ENCODE measurements around the gene RNF113B.
A peak's percentile ranks its signal among the peaks of the same experiment; 100 is the strongest.

Gene RNF113B

DNA sequence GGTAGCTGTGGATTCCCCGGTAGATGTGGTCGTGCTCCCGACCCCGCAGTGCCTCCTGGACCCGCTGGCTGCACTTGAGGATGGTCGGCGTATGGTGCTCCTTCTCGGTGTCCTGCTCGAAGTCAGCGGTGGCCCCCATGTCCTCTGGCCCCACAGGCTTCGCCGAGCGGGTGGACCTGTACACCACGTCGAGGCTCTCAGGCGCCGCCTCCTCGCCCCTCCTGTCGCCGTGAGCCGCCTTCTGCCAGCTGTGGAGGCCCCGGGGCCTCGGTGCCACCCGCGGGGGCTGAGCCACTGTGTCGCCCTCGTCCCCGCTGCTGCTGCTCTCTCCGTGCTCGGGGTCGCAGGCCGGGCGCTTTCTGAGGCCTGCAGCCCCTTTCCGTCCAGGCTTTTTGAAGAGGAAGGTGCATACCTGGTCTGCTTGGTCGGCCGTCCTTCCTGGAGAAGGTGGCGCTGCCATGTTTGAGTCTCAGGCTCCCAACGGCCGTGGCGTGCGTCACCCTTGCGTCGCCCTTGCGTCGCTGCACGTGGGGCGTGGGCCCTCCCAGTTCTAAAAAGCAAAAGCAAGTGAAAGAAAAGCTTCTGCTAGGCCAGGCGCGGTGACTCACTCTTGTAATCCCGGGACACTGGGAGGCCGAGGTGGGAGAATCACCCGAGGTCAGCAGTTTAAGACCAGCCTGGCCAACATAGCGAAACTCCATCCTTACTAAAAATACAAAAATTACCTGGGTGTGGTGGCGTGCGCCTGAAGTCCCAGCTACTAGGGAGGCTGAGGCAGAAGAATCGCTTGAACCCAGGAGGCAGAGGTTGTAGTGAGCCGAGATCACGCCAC, at the start of gene RNF113B:
RNF113B (minus strand) TSS at position 493 of the 832 bp plus-strand sequence; CDS start at position 460, 33 bp downstream.
- DNase-seq = no peak

DNA sequence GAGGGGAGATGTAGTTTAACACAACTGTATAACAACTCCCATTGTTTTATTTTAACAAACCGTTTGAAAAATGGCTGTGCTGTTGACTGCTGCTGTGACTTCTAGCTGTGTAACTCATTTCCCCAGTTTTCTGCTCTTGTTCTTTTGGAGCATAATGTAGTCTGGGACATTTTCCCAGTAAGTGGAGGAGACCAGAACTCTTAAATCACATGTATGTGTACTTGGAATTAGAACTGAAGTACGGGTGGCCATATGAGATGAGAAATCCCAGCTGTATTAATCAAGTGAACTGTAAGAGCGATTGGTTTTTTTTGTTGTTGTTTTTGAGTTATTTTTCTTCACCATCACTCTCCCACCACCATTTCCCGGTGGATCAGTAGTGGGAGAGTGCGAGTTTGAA, 49.4 kb upstream of the RNF113B start:
- no peak for DNase-seq

DNA sequence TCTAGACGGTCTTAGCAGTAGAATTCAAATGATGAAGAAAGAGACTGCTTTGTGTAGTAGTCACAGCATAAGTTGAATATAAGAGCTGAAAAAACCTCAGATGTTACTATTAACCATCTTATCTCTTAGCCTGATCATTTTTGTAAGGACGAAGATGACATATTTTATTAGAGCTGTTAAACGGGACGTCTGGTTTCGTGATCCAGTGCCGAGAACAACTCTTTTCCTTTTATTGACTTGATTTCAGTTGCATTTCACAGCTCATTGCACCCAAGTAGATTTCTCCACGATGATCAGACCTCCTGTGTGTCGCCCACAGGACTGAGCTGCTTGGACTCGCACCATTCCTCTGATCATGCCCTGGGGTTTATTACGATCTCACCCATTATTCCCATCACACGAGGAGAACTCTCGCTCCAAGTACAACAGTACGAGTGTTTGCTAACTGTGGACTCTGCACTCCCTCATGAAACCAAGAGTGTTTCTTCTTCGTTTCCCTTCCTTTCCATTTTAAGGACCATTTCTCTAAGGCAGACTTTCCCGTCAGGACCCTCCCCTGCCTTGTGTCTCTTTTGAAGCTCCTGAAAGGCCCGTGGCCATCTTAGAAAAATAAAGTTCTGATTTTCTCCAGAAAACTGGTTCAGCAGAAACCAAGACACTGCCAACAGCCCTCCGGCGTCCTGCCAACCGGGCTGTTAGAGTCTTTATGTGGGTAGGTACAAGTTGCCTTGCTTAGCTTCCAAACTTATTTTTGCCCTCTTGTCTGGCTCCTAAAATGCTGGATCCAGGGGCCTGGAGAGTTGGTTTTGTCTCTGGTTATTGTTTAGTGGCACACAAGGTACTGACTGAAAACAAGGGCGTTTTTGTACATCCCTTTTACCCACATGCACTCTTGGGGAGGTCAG, 48.2 kb upstream of the RNF113B start:
- DNase-seq = no peak

DNA sequence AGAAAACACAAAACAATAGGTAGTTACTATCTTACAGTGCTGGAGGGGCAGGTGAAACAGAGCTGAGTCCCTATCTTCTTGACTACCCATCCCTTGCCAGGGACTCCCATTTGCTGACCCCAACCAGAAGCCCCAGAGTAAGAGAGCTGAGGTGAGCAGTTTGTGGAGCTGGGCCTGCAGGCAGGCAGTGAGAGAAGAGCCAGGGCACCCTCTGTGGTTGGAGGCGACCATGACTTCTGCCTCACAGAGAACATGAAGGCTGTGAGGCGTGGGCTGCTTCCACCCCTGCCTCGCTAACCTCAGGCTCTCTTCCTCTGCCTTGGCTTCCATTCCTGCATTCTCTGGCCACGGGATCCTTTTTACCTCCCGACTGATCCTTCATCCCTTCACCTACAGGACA, 47.5 kb upstream of the RNF113B start:
- no peak for DNase-seq

DNA sequence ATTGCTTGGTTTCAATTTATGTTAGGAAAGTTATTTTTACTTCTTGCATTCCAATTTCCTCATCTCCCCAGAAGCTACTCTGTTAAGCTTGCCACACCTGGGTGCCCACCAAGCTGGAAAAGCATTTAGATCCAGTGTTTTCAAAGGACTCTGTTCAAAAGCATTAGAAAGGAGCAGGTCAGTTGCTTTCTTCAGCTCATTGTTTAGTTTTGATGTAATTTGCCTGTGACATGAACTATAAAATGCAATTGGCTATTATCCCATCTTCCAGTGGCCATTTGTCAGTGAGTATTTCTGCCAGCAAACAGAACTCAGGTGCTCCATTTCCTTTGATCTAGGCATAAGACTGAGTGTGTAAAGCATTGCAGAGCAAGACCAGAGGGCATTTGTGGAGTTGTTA, 46.7 kb upstream of the RNF113B start:
- no peak for DNase-seq

DNA sequence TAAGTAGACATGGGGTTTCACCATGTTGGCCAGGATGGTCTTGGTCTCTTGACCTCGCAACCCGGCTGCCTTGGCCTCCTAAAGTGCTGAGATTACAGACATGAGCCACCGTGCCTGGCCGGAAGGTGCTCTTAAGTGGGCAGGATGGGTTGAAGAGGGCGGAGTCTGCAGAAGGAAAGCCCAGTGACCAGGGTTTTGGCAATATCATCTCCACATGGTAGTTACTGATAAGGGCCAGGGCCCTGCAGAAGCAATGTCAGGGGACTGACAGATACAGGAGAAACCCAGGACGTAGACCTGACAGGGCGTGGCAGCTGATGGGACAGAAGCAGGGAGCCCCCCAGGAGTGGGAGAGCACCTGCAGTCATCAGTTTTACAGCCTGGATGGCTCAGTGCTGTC, 45.7 kb upstream of the RNF113B start:
- no peak for DNase-seq

DNA sequence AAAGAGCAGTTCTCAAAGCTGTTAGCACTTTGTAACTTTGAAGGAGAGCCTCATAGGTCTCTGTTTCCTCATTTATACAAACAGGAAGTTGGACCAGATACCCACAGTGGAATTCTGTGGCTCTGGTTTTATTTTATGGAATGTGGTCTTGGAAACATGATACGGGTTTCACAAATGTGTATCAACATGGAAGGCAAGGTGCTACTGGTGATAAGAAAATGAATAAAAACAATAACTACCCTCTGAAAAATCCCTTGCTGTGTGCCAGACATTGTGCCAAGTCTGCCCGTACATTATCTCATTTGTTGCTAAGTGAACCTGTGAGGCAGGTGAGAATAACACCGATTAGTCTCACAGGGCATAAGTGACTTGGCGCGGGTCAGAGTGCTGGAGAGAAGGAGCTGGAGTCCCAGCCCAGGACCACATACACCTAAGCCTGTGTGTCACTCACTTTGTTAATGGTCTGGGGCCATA, 45.0 kb upstream of the RNF113B start:
- no peak for DNase-seq

DNA sequence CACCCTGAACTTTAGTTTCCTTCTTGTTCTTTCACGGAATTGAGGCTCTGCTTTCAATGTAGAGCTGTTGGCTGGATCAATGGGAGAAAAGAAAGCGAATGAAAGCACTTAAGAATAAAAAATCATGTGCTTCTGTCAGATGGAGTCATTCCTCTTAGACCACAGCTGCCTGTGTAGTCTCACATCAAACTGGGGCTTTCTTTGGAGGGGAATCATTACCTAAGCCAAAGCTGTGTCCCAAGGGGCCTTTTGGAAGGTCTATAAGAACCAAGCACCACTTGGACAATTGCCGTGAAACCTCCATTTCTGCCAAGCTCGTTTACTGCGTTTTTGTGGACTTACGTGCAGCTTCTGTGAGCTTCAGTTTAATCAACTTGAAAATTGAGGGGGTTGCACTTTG, 44.2 kb upstream of the RNF113B start:
- DNase-seq = peak; percentile 61

DNA sequence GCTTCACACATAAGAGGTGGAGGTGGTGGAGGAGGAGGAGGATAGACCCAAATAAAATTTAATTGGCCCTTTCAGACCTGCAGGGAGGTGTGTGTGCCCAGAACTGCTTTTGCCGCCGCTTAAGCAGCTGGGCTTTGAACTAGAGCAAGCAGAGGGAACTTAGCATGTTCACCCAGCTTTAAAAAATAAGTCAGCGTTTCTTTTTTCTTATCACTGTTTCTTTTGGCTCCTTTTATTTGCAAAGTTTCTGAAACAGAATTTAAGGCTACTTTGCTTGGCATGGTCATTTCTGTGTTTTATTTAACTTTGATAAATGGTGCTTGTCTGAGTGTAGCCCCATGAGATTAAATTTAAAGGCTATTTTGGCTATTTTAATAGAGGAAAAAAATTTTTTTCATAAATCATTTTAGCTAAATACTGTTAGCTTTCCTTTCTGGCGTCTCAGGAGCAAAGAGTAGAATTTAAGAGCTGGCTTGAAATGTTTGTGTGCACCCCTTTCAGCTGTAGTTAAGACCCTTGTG, 43.3 kb upstream of the RNF113B start:
- no peak for DNase-seq

DNA sequence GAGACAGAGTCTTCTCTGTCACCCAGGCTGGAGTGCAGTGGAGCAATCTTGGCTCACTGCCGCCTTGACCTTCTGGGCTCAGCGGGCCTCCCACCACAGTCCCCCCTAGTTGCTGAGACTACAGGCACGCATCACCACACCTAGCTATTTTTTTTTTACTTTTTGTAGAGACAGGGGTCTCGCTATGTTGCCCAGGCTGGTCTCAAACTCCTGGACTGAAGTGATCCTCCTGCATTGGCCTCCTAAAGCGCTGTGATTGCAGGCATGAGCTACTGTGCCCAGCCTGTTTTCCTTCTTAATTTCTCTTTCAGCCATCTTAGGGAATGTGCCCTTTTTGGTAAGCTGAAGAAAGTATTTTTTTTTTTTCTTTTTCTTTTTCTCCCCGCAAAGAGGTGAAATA, 42.6 kb upstream of the RNF113B start:
- no peak for DNase-seq

DNA sequence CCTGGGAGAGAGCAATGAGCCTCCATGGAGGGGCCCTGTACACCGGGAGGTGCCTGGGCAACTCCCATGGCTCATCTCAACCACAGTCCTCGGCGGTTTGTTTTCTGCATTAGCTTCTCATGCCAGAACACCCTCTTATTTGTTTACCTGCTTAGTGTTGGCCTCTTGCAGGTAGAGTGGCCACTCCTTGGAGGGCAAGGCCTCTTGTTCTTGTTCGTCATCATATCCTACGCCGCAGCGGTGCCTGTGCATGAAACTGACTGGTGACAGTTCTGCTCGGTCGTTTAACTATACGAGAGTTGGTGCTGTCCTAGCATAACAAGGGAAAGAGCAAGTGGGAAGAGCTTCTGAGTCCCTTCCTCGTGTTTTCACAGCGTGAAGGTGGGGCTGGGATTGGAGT, 40.5 kb upstream of the RNF113B start:
- DNase-seq = no peak

DNA sequence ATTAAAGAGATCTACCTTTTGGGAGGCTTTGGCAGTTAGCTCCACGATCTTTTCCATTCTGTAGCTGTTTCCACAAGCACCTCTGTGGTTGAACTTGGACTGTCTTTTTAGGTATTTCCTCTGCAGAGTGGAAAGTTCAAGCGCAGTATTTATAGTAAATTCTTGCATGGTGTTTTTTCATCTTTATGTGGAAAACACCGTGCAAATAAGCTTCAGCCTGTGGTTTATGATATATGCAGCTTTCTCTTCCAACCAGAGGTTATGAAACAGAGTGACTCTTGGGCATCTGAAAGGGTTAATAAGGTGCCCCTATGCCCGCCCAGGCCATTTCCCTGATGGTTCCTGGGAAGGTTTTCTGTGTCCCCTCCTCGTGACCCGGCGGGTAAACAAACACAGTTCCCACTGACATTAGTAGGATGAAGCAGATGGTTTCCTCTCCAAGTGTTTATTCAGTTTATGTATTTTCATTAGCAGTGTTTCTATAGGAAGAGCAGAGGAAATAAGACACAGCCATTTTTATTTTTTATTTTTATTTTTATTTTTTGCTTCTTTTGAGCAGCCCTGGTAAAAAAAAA, 39.7 kb upstream of the RNF113B start:
- no peak for DNase-seq

DNA sequence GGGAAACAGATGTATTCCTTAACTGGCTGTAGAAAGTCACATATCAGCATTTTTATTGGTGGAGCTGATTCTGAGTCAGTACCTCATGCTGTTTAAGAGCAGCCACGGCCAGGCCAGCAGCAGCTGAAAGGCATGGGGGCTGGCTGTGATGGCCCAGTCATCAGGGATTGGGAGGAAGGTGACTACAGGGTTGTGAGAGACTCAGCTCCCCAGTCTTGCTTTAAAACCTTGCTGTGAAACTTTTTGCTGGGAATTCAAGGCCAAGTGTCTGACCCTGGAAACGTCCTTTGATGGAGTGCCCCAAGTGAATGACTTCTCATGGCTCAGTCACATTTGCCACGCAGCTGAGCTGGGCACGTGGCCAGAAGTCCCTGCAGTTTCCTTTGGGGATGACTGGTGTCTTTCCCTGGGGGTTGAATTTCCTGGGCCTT, 39.1 kb upstream of the RNF113B start:
- peak; percentile 59 for DNase-seq

DNA sequence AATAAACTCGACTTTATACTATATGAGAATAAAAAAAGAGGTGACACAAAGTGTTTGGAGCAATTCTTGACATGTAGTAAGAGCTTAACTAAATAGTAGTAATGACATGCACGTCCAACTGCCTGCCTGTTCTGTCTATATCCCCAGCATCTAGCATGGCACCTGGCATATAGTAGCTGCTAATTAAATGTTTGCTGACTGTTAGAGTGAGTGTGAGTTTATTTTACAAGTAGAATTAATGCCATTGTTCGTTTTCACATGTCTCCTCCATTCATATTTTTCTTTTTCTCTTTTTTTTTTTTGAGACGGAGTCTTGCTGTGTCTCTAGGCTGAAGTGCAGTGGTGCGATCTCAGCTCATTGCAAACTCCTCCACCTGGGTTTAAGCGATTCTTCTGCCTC, 38.4 kb upstream of the RNF113B start:
- DNase-seq = no peak

DNA sequence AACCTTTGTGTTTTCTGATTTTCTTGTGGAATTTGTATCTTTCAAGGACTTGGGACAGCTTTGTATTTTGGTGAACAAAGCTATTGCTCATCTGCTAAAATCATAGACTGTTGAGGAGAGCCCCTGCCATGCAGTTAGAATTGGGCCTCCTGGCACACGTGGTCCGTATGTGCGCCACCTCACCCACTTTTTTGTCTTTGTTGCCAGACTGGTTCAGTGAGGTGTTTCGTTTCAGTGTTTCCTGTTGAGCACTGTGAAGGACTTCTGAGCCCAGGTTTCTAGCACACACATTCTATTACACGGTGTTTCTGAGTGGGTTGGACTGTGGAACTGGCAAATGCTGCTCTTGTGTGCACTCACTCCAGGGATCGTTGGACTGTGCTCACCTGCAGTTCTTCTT, 37.6 kb upstream of the RNF113B start:
- DNase-seq = no peak

DNA sequence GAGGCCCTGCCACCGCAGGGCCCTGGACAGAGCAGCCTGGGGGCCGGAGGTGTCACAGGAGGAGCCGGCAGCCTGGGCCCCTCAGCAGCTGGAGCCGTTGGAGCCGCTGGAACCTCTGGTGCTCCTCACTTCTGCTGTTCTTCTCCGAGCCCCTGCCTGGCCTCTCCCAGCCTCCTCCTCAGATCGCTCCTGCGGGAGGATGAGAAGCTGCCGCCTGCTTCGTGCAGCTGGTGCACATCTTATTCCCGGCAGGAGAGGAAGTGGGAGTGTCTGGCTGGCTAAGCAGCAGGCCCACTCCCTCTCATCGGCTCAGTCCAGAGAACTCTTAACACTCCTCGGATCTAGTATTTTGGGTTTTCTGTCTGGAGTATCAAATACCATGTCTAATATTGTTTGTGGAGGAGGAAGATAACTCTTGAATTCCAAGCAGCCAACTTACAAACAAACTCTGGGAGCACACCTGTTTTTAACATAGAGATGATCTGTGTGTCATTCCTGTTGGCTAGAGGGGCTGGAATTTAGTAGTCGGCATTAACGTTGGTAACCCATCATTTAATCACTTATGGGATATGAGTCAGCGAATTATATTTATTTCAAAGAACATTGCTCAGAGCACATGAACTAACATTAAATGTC, 37.1 kb upstream of the RNF113B start:
- peak; percentile 61 for DNase-seq

DNA sequence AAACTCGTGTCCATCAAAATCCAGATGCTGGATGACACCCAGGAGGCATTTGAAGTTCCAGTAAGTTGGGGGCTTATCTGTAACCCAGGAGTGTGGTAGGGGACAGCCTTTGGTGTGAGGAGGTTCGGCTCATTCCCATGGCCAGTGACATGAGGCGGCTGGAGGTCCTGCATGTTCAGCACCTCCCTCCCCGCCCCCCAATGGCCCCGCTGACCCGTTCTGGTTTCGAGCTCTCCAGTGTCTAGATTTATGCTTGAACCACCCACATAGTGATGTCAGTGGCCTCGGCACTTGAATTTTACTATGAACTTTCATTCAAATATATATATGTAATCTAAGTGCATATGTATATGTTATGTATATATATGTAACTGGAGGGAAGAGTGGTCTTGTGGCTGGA, 36.3 kb upstream of the RNF113B start:
- DNase-seq = no peak

DNA sequence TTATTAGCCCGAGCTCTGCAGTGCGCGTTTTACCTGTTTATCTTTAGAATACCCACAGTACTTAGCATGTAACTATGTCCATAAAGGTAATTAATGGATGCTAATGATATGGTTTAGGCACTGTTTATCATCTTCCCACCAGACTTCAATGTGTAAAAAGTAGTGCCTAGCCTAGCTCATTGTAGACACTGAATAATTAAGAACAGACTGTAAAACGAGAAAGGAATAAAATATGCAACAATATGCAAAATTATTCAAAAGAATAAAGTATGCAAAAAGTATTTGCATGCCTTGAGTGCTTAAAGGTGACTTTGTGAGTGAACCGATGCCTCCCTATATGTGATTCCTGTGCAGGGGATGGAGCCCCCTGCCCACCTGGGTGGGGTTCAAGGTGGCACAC, 35.7 kb upstream of the RNF113B start:
- DNase-seq = no peak

DNA sequence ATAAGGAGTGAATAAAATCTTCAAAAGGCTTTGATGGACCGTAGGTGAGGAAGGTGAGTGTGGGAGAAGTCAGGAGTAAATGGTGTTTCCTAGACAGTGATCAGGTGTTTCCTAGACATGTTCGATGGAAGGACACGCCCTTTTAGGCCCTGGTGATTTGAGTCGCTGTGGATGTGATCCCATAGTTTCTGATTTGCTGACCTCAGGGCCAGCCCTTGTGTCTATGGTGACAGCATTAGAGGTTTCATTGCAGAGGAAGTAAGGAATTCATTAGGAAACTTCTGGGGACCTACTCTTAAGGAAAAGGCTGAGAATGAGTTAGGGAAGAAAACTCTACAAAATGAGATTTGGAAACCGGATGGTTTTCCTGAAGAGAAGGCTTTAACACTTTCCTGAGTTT, 31.5 kb upstream of the RNF113B start:
- no peak for DNase-seq

DNA sequence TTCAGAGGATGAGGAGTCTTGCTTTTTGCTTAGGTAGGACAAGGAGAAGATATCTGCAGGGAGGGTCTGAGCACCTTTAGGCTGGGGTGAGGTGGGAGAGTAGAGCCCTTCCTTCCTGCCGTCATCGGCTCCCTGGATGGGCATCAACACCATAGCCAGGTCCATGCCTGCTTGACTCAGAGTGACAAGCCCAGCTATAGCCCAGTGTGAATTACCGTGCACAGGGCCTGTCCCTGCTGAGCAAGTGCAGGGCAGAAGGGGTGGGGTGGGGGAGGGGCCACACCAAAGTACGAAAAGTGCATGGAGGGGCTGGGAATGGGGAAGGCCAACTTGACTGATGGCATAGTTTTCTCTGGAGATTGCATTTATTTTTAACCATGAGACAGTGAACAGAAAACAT, 30.3 kb upstream of the RNF113B start:
- DNase-seq = no peak

DNA sequence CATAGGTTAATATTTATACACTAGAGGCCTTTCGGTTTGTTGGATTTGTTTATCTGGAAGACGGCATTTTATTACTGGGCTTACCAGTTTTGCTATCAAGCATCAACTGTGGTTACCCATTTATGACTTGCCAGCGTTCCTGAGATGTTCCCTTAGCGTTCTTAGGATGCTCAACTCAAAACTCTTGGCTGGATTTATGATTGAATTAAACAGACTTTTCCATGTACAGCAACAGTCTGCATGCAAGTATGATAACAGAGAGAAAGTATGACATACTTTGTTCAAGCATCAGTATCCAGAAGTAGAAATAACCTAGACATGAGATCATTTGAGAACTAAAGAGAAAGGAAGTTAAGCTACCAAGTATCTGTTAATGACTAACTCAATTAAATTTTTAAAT, 29.9 kb upstream of the RNF113B start:
- DNase-seq = no peak

DNA sequence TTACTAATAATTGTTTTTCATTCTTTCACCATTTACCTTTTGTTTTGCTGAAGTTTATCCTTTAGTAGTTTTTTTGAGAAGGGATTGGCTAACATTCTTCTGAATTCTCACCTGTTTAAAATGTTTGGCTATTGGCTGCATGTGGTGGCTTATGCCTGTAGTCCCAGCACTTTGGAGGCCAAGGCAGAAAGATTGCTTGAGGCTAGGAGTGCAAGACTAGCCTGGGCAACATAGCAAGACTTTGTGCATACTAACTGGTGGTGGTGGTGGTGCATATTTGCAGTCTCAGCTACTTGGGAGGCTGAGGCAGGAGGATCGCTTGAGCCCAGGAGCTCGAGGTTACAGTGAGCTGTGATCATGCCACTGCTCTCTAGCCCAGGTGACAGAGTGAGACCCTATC, 27.5 kb upstream of the RNF113B start:
- no peak for DNase-seq
